ENCODE results near the gene MTHFSD. TPM values are rescaled to one million over a fixed set of nuclear protein-coding genes. Genes with fewer than 3 reads are reported as not detected.

MTHFSD gene
- total RNA-seq, 1 experiment from 2014 or later, result 30.7 TPM

GRCh38 chr16:86528061-86528929 lies 26.7 kb downstream of the MTHFSD start:
- CTCF ChIA-PET, result interaction anchor here (0.6 to 3.5 kb wide), 3 partner anchors 8 to 853 kb away, joined by 3 to 21 read pairs (median 11); no protein-coding TSS in a partner anchor

GRCh38 chr16:86527366-86527765 lies 27.7 kb downstream of the MTHFSD start:
- intact Hi-C loops (cut with micrococcal nuclease), result no loop called here
- DNase-seq (ENCODE audit: unreplicated experiment), result no peak
- H3K36me3 Mint-ChIP-seq (ENCODE audit: insufficient read depth, unreplicated experiment), result no peaks in the 10 kb centered on the region
- H3K9me3 Mint-ChIP-seq (ENCODE audit: unreplicated experiment), result no peaks in the 10 kb centered on the region
- H3K4me1 Mint-ChIP-seq (ENCODE audit: insufficient read depth, unreplicated experiment), result no peaks in the 10 kb centered on the region
- POLR2A ChIA-PET, result no interaction called here
- H3K4me3 Mint-ChIP-seq (ENCODE audit: unreplicated experiment), result no peak overlapping the region
- no TSS peak for BruUV-seq (replicated peaks)
- H3K27ac Mint-ChIP-seq (ENCODE audit: low read depth, unreplicated experiment), result no peak overlapping the region
- CTCF ChIA-PET, result interaction anchor here (0.5 to 3.5 kb wide), 3 partner anchors 10 to 455 kb away, joined by 3 to 21 read pairs (median 3); no protein-coding TSS in a partner anchor
- peaks cover 39% of the 10 kb centered on the region for H3K27me3 Mint-ChIP-seq (ENCODE audit: insufficient read depth, unreplicated experiment)
- no peak for TF ChIP-seq CTCF (IDR thresholded peaks at IDR 0.05; ENCODE audit: unreplicated experiment)

More at GRCh38 chr16:86528061-86528929, 26.7 kb downstream of the MTHFSD start:
- Mint-ChIP-seq H3K4me1 (ENCODE audit: insufficient read depth, unreplicated experiment) (no peaks in the 10 kb centered on the region), H3K9me3 (ENCODE audit: unreplicated experiment) (no peaks in the 10 kb centered on the region), H3K27me3 (ENCODE audit: insufficient read depth, unreplicated experiment) (peaks cover 30% of the 10 kb centered on the region), H3K36me3 (ENCODE audit: insufficient read depth, unreplicated experiment) (no peaks in the 10 kb centered on the region), H3K4me3 (ENCODE audit: unreplicated experiment) (no peak overlapping the region), H3K27ac (ENCODE audit: low read depth, unreplicated experiment) (no peak overlapping the region)
- intact Hi-C loops (cut with micrococcal nuclease), result no loop called here
- BruUV-seq (replicated peaks), result no TSS peak
- DNase-seq (ENCODE audit: unreplicated experiment), result no peak
- POLR2A ChIA-PET, result no interaction called here
- TF ChIP-seq CTCF (IDR thresholded peaks at IDR 0.05; ENCODE audit: unreplicated experiment), result no peak

- H3K27me3 Mint-ChIP-seq (ENCODE audit: insufficient read depth, unreplicated experiment), result peaks cover 39% of the 10 kb centered on the region
- H3K27ac Mint-ChIP-seq (ENCODE audit: low read depth, unreplicated experiment), result no peak overlapping the region
- POLR2A ChIA-PET, result no interaction called here
- no peak for DNase-seq (ENCODE audit: unreplicated experiment)
- intact Hi-C loops (cut with micrococcal nuclease), result no loop called here
- H3K9me3 Mint-ChIP-seq (ENCODE audit: unreplicated experiment), result no peaks in the 10 kb centered on the region
- H3K4me1 Mint-ChIP-seq (ENCODE audit: insufficient read depth, unreplicated experiment), result no peaks in the 10 kb centered on the region
- H3K4me3 Mint-ChIP-seq (ENCODE audit: unreplicated experiment), result no peak overlapping the region
- H3K36me3 Mint-ChIP-seq (ENCODE audit: insufficient read depth, unreplicated experiment), result no peaks in the 10 kb centered on the region
- CTCF ChIA-PET, result no interaction called here
- no TSS peak for BruUV-seq (replicated peaks)
- TF ChIP-seq CTCF (IDR thresholded peaks at IDR 0.05; ENCODE audit: unreplicated experiment), result no peak
These were observed 29.3 kb downstream of the MTHFSD start for GRCh38 chr16:86525696-86526095.

GRCh38 chr16:86524029-86524428 lies 31.0 kb downstream of the MTHFSD start:
- intact Hi-C loops (cut with micrococcal nuclease), result no loop called here
- no TSS peak for BruUV-seq (replicated peaks)
- ChIA-PET POLR2A (no interaction called here), CTCF (interaction anchor here (10.0 kb wide), 1 partner anchor 452 kb away, joined by 249 read pairs; no protein-coding TSS in a partner anchor)
- no peaks in the 10 kb centered on the region for H3K9me3 Mint-ChIP-seq (ENCODE audit: unreplicated experiment)
- H3K4me3 Mint-ChIP-seq (ENCODE audit: unreplicated experiment), result no peak overlapping the region
- H3K27ac Mint-ChIP-seq (ENCODE audit: low read depth, unreplicated experiment), result no peak overlapping the region
- DNase-seq (ENCODE audit: unreplicated experiment), result no peak
- no peak for TF ChIP-seq CTCF (IDR thresholded peaks at IDR 0.05; ENCODE audit: unreplicated experiment)
- H3K36me3 Mint-ChIP-seq (ENCODE audit: insufficient read depth, unreplicated experiment), result no peaks in the 10 kb centered on the region
- peaks cover 39% of the 10 kb centered on the region for H3K27me3 Mint-ChIP-seq (ENCODE audit: insufficient read depth, unreplicated experiment)
- no peaks in the 10 kb centered on the region for H3K4me1 Mint-ChIP-seq (ENCODE audit: insufficient read depth, unreplicated experiment)
